Measurements from ENCODE around the gene FBLN5.

The FBLN5 gene

DNA sequence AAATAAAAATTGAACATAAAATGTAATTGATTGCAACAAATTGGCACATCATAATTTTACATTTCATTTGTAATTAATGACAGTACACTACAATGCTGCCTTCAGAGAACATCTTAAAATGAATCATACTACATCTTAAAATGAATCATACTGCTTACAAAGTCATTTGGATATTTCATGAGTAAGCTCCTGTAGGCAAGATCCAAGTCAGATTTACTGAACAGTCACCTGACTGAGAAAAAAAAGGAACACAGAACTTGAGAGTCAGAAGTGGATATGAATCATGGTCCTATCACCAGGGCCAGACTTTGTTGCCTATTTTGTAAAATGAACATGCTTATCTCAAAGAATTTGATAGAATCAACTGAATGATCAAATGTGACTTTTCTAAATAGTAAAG is 32.7 kb upstream of the FBLN5 start:
- H3K9ac ChIP-seq (ENCODE audit: low read length): no peak overlapping the region
- H3K27ac ChIP-seq (ENCODE audit: low read depth, low read length, poor library complexity, severe bottlenecking): no peak overlapping the region
- no peaks in the 10 kb centered on the region; the same call in 1 of the 2 replicates for H3F3A ChIP-seq (ENCODE audit: insufficient read depth, low read length)

GRCh38 chr14:91977884-91978283 is 30.4 kb upstream of the FBLN5 start:
- no peaks in the 10 kb centered on the region for H3K4me1 ChIP-seq (ENCODE audit: insufficient read depth, low read length, severe bottlenecking)
- H3K4me3 ChIP-seq (ENCODE audit: low read depth, low read length, poor library complexity, severe bottlenecking): no peak overlapping the region
- H2AFZ ChIP-seq (ENCODE audit: low read length): no peak overlapping the region
- TF ChIP-seq, protein P1, sequence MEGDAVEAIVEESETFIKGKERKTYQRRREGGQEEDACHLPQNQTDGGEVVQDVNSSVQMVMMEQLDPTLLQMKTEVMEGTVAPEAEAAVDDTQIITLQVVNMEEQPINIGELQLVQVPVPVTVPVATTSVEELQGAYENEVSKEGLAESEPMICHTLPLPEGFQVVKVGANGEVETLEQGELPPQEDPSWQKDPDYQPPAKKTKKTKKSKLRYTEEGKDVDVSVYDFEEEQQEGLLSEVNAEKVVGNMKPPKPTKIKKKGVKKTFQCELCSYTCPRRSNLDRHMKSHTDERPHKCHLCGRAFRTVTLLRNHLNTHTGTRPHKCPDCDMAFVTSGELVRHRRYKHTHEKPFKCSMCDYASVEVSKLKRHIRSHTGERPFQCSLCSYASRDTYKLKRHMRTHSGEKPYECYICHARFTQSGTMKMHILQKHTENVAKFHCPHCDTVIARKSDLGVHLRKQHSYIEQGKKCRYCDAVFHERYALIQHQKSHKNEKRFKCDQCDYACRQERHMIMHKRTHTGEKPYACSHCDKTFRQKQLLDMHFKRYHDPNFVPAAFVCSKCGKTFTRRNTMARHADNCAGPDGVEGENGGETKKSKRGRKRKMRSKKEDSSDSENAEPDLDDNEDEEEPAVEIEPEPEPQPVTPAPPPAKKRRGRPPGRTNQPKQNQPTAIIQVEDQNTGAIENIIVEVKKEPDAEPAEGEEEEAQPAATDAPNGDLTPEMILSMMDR (IDR thresholded peaks at IDR 0.05; ENCODE audit: low read length): no peak
- no peak for TF ChIP-seq EZH2 (IDR thresholded peaks at IDR 0.05; ENCODE audit: borderline replicate concordance, low read length)
- no peak overlapping the region for H3K27ac ChIP-seq (ENCODE audit: low read depth, low read length, poor library complexity, severe bottlenecking)
- no peak overlapping the region for H3K9ac ChIP-seq (ENCODE audit: low read length)
- peaks cover 51% of the 10 kb centered on the region for H3K36me3 ChIP-seq (ENCODE audit: insufficient read depth, low read length)
- H3K79me2 ChIP-seq (ENCODE audit: insufficient read depth, low read length): no peaks in the 10 kb centered on the region
- no peak overlapping the region for H3K4me2 ChIP-seq (ENCODE audit: low read length)
- H3K9me3 ChIP-seq (ENCODE audit: low read length): no peaks in the 10 kb centered on the region
- no peaks in the 10 kb centered on the region for H3K9me2 ChIP-seq (ENCODE audit: low read depth, low read length)
- H4K20me1 ChIP-seq (ENCODE audit: insufficient read depth, low read length): no peaks in the 10 kb centered on the region
- no peaks in the 10 kb centered on the region for H3K27me3 ChIP-seq (ENCODE audit: insufficient read depth, low read length)
- H3F3A ChIP-seq (ENCODE audit: insufficient read depth, low read length): no peaks in the 10 kb centered on the region; the same call in 1 of the 2 replicates

More for the DNA sequence above, 32.7 kb upstream of the FBLN5 start:
- TF ChIP-seq, protein P1 (IDR thresholded peaks at IDR 0.05; ENCODE audit: low read length): no peak
- TF ChIP-seq EZH2 (IDR thresholded peaks at IDR 0.05; ENCODE audit: borderline replicate concordance, low read length): no peak
- Histone ChIP-seq H3K9me2 (ENCODE audit: low read depth, low read length) (no peaks in the 10 kb centered on the region), H3K27me3 (ENCODE audit: insufficient read depth, low read length) (no peaks in the 10 kb centered on the region), H3K4me3 (ENCODE audit: low read depth, low read length, poor library complexity, severe bottlenecking) (no peak overlapping the region), H3K9me3 (ENCODE audit: low read length) (no peaks in the 10 kb centered on the region), H3K79me2 (ENCODE audit: insufficient read depth, low read length) (no peaks in the 10 kb centered on the region), H3K4me2 (ENCODE audit: low read length) (no peak overlapping the region), H4K20me1 (ENCODE audit: insufficient read depth, low read length) (no peaks in the 10 kb centered on the region), H3K4me1 (ENCODE audit: insufficient read depth, low read length, severe bottlenecking) (no peaks in the 10 kb centered on the region), H2AFZ (ENCODE audit: low read length) (no peak overlapping the region), H3K36me3 (ENCODE audit: insufficient read depth, low read length) (peaks cover 54% of the 10 kb centered on the region)

GRCh38 chr14:91975763-91976162 is 28.3 kb upstream of the FBLN5 start:
- no peak overlapping the region for H3K4me3 ChIP-seq (ENCODE audit: low read depth, low read length, poor library complexity, severe bottlenecking)
- H3K4me1 ChIP-seq (ENCODE audit: insufficient read depth, low read length, severe bottlenecking): no peaks in the 10 kb centered on the region
- H3K79me2 ChIP-seq (ENCODE audit: insufficient read depth, low read length): no peaks in the 10 kb centered on the region
- no peaks in the 10 kb centered on the region for H3K9me3 ChIP-seq (ENCODE audit: low read length)
- H3K27me3 ChIP-seq (ENCODE audit: insufficient read depth, low read length): no peaks in the 10 kb centered on the region
- H3F3A ChIP-seq (ENCODE audit: insufficient read depth, low read length): no peaks in the 10 kb centered on the region; the same call in 1 of the 2 replicates
- no peaks in the 10 kb centered on the region for H4K20me1 ChIP-seq (ENCODE audit: insufficient read depth, low read length)
- no peak overlapping the region for H3K9ac ChIP-seq (ENCODE audit: low read length)
- no peak overlapping the region for H2AFZ ChIP-seq (ENCODE audit: low read length)
- H3K36me3 ChIP-seq (ENCODE audit: insufficient read depth, low read length): peaks cover 64% of the 10 kb centered on the region
- H3K4me2 ChIP-seq (ENCODE audit: low read length): no peak overlapping the region
- TF ChIP-seq, protein P1 (IDR thresholded peaks at IDR 0.05; ENCODE audit: low read length): no peak
- TF ChIP-seq EZH2 (IDR thresholded peaks at IDR 0.05; ENCODE audit: borderline replicate concordance, low read length): no peak
- H3K9me2 ChIP-seq (ENCODE audit: low read depth, low read length): no peaks in the 10 kb centered on the region
- H3K27ac ChIP-seq (ENCODE audit: low read depth, low read length, poor library complexity, severe bottlenecking): no peak overlapping the region

All from OCI-LY1 (cell line).